ENCODE data around the gene TRABD2B.
A peak's percentile ranks its signal among the peaks of the same experiment; 100 is the strongest.

Gene TRABD2B

GRCh38 chr1:47850451-47850850, 146.7 kb downstream of the TRABD2B start:
- Histone ChIP-seq H3K36me3 (ENCODE audit: control insufficient read depth, insufficient read depth, low read length, severe bottlenecking) (no peaks in the 10 kb centered on the region), H3K9me3 (ENCODE audit: control insufficient read depth, low read length) (no peaks in the 10 kb centered on the region), H3K4me1 (ENCODE audit: control insufficient read depth, insufficient read depth, low read length) (peaks cover 12% of the 10 kb centered on the region), H3K9ac (ENCODE audit: low read length) (no peak overlapping the region), H3K27me3 (replicated peaks; ENCODE audit: control insufficient read depth, insufficient read depth, low read length) (peaks cover 3% of the 10 kb centered on the region), H3K4me3 (ENCODE audit: low read length) (no peak overlapping the region)
- DNase-seq (ENCODE audit: low read depth) = no peak

- DNase-seq (ENCODE audit: low read depth) = no peak
- Histone ChIP-seq H3K4me1 (ENCODE audit: control insufficient read depth, insufficient read depth, low read length) (peaks cover 12% of the 10 kb centered on the region), H3K9me3 (ENCODE audit: control insufficient read depth, low read length) (no peaks in the 10 kb centered on the region), H3K9ac (ENCODE audit: low read length) (no peak overlapping the region), H3K36me3 (ENCODE audit: control insufficient read depth, insufficient read depth, low read length, severe bottlenecking) (no peaks in the 10 kb centered on the region), H3K27me3 (replicated peaks; ENCODE audit: control insufficient read depth, insufficient read depth, low read length) (peaks cover 3% of the 10 kb centered on the region), H3K4me3 (ENCODE audit: low read length) (no peak overlapping the region)
These were observed 147.5 kb downstream of the TRABD2B start for GRCh38 chr1:47849591-47850261.

- peaks cover 3% of the 10 kb centered on the region for H3K27me3 ChIP-seq (replicated peaks; ENCODE audit: control insufficient read depth, insufficient read depth, low read length)
These were observed 148.1 kb downstream of the TRABD2B start for GRCh38 chr1:47849005-47849521.

GRCh38 chr1:47847763-47848162, 149.4 kb downstream of the TRABD2B start:
- no peak for DNase-seq (ENCODE audit: low read depth)
- H3K9ac ChIP-seq (ENCODE audit: low read length) = no peak overlapping the region
- H3K9me3 ChIP-seq (ENCODE audit: control insufficient read depth, low read length) = no peaks in the 10 kb centered on the region
- no peak overlapping the region for H3K4me3 ChIP-seq (ENCODE audit: low read length)
- peaks cover 12% of the 10 kb centered on the region for H3K4me1 ChIP-seq (ENCODE audit: control insufficient read depth, insufficient read depth, low read length)
- no peaks in the 10 kb centered on the region for H3K27me3 ChIP-seq (replicated peaks; ENCODE audit: control insufficient read depth, insufficient read depth, low read length)
- no peaks in the 10 kb centered on the region for H3K36me3 ChIP-seq (ENCODE audit: control insufficient read depth, insufficient read depth, low read length, severe bottlenecking)

More at GRCh38 chr1:47849005-47849521, 148.1 kb downstream of the TRABD2B start:
- no peak overlapping the region for H3K9ac ChIP-seq (ENCODE audit: low read length)
- H3K4me3 ChIP-seq (ENCODE audit: low read length) = no peak overlapping the region
- no peaks in the 10 kb centered on the region for H3K9me3 ChIP-seq (ENCODE audit: control insufficient read depth, low read length)
- H3K36me3 ChIP-seq (ENCODE audit: control insufficient read depth, insufficient read depth, low read length, severe bottlenecking) = no peaks in the 10 kb centered on the region
- no peak for DNase-seq (ENCODE audit: low read depth)
- H3K4me1 ChIP-seq (ENCODE audit: control insufficient read depth, insufficient read depth, low read length) = peaks cover 12% of the 10 kb centered on the region

- no peak for DNase-seq (ENCODE audit: low read depth)
- no peak overlapping the region for H3K4me3 ChIP-seq (ENCODE audit: low read length)
- no peaks in the 10 kb centered on the region for H3K9me3 ChIP-seq (ENCODE audit: control insufficient read depth, low read length)
- no peak overlapping the region for H3K9ac ChIP-seq (ENCODE audit: low read length)
- no peaks in the 10 kb centered on the region for H3K36me3 ChIP-seq (ENCODE audit: control insufficient read depth, insufficient read depth, low read length, severe bottlenecking)
- no peaks in the 10 kb centered on the region for H3K27me3 ChIP-seq (replicated peaks; ENCODE audit: control insufficient read depth, insufficient read depth, low read length)
- peaks cover 4% of the 10 kb centered on the region for H3K4me1 ChIP-seq (ENCODE audit: control insufficient read depth, insufficient read depth, low read length)
These were observed 152.6 kb downstream of the TRABD2B start for GRCh38 chr1:47844558-47844955.

- no peak for DNase-seq (ENCODE audit: low read depth)
- Histone ChIP-seq H3K4me3 (ENCODE audit: low read length) (no peak overlapping the region), H3K36me3 (ENCODE audit: control insufficient read depth, insufficient read depth, low read length, severe bottlenecking) (no peaks in the 10 kb centered on the region), H3K4me1 (ENCODE audit: control insufficient read depth, insufficient read depth, low read length) (no peaks in the 10 kb centered on the region), H3K9me3 (ENCODE audit: control insufficient read depth, low read length) (no peaks in the 10 kb centered on the region), H3K27me3 (replicated peaks; ENCODE audit: control insufficient read depth, insufficient read depth, low read length) (no peaks in the 10 kb centered on the region), H3K9ac (ENCODE audit: low read length) (no peak overlapping the region)
These were observed 153.2 kb downstream of the TRABD2B start for GRCh38 chr1:47843781-47844557.

- Histone ChIP-seq H3K9ac (ENCODE audit: low read length) (no peak overlapping the region), H3K4me3 (ENCODE audit: low read length) (no peak overlapping the region), H3K27me3 (replicated peaks; ENCODE audit: control insufficient read depth, insufficient read depth, low read length) (no peaks in the 10 kb centered on the region), H3K4me1 (ENCODE audit: control insufficient read depth, insufficient read depth, low read length) (no peaks in the 10 kb centered on the region), H3K9me3 (ENCODE audit: control insufficient read depth, low read length) (no peaks in the 10 kb centered on the region), H3K36me3 (ENCODE audit: control insufficient read depth, insufficient read depth, low read length, severe bottlenecking) (no peaks in the 10 kb centered on the region)
- no peak for DNase-seq (ENCODE audit: low read depth)
These were observed 154.1 kb downstream of the TRABD2B start for GRCh38 chr1:47843059-47843458.

- Histone ChIP-seq H3K9ac (ENCODE audit: low read length) (no peak overlapping the region), H3K9me3 (ENCODE audit: control insufficient read depth, low read length) (no peaks in the 10 kb centered on the region), H3K27me3 (replicated peaks; ENCODE audit: control insufficient read depth, insufficient read depth, low read length) (no peaks in the 10 kb centered on the region), H3K36me3 (ENCODE audit: control insufficient read depth, insufficient read depth, low read length, severe bottlenecking) (no peaks in the 10 kb centered on the region), H3K4me3 (ENCODE audit: low read length) (no peak overlapping the region), H3K4me1 (ENCODE audit: control insufficient read depth, insufficient read depth, low read length) (no peaks in the 10 kb centered on the region)
- peak; percentile 8 for DNase-seq (ENCODE audit: low read depth)
These were observed 154.8 kb downstream of the TRABD2B start for GRCh38 chr1:47842228-47842919.

GRCh38 chr1:47841356-47841755, 155.8 kb downstream of the TRABD2B start:
- H3K9me3 ChIP-seq (ENCODE audit: control insufficient read depth, low read length) = no peaks in the 10 kb centered on the region
- no peak for DNase-seq (ENCODE audit: low read depth)

GRCh38 chr1:47840393-47841190, 156.6 kb downstream of the TRABD2B start:
- no peak for DNase-seq (ENCODE audit: low read depth)
- Histone ChIP-seq H3K9ac (ENCODE audit: low read length) (no peak overlapping the region), H3K27me3 (replicated peaks; ENCODE audit: control insufficient read depth, insufficient read depth, low read length) (no peaks in the 10 kb centered on the region), H3K4me1 (ENCODE audit: control insufficient read depth, insufficient read depth, low read length) (no peaks in the 10 kb centered on the region), H3K9me3 (ENCODE audit: control insufficient read depth, low read length) (peaks cover 6% of the 10 kb centered on the region), H3K36me3 (ENCODE audit: control insufficient read depth, insufficient read depth, low read length, severe bottlenecking) (no peaks in the 10 kb centered on the region), H3K4me3 (ENCODE audit: low read length) (no peak overlapping the region)

More at GRCh38 chr1:47841356-47841755, 155.8 kb downstream of the TRABD2B start:
- Histone ChIP-seq H3K36me3 (ENCODE audit: control insufficient read depth, insufficient read depth, low read length, severe bottlenecking) (no peaks in the 10 kb centered on the region), H3K4me3 (ENCODE audit: low read length) (no peak overlapping the region), H3K4me1 (ENCODE audit: control insufficient read depth, insufficient read depth, low read length) (no peaks in the 10 kb centered on the region), H3K9ac (ENCODE audit: low read length) (no peak overlapping the region), H3K27me3 (replicated peaks; ENCODE audit: control insufficient read depth, insufficient read depth, low read length) (no peaks in the 10 kb centered on the region)

All from adipocyte (in vitro differentiated cells).